GM23248 (cell line): ENCODE data around the gene PLCB3.

Source experiments
- EZH2 ChIP-seq: fragments of 200-600 bp; sonication (generic); IDR thresholded peaks from 2 replicates; pipeline ENCODE4 v1.6.1; 2018; ENCODE audit warnings: antibody characterized with exemption, mild to moderate bottlenecking; ENCODE audit not compliant: insufficient read depth, poor library complexity, severe bottlenecking
- EZH2phosphoT487 ChIP-seq: fragments of 200-600 bp; sonication (generic); IDR thresholded peaks from 2 replicates; pipeline ENCODE4 v1.6.1; 2018; ENCODE audit warnings: antibody characterized with exemption, moderate library complexity, mild to moderate bottlenecking, low read depth; ENCODE audit not compliant: insufficient read depth

- TF ChIP-seq EZH2 (no peak), EZH2phosphoT487 (no peak)
Observed at GRCh38 chr11:64285885-64286800, 34.8 kb downstream of the PLCB3 start.
